K562 (cell line): ENCODE measurements around the gene KRTAP9-7.
"Not testable (repeated sequence)": the region's sequence is repeated elsewhere in the genome, so short reads cannot be mapped to it uniquely, and the experiment has no call there.

Experiments
- CAMTA2 ChIP-seq: fragments of 250-450 bp; sonication (Bioruptor Pico); conservative IDR thresholded peaks from 2 replicates; pipeline ENCODE4 v1.5.1; 2022
- CBX8 ChIP-seq: fragments of 200-600 bp; sonication (generic); IDR thresholded peaks from 2 replicates; pipeline ENCODE4 v1.6.1; 2012; ENCODE audit warnings: borderline replicate concordance, mixed run types, low read depth, mild to moderate bottlenecking, moderate library complexity, mixed read lengths, low read length, control low read depth, inconsistent platforms; ENCODE audit not compliant: poor library complexity, severe bottlenecking; ENCODE audit errors: extremely low read depth
- PATZ1 ChIP-seq: fragments of 250-450 bp; sonication (Bioruptor Pico); IDR thresholded peaks from 2 replicates; pipeline ENCODE4 v1.5.0; 2020; ENCODE audit warnings: mild to moderate bottlenecking, borderline replicate concordance
- SP2 ChIP-seq: IDR thresholded peaks from 2 replicates; pipeline ENCODE4 v1.6.1; 2011; ENCODE audit warnings: mild to moderate bottlenecking, low read depth, low read length, moderate library complexity; ENCODE audit not compliant: poor library complexity, severe bottlenecking; ENCODE audit errors: extremely low read depth
- TAF1 ChIP-seq: IDR thresholded peaks from 2 replicates; pipeline ENCODE4 v1.6.1; 2011; ENCODE audit warnings: mild to moderate bottlenecking, low read length, moderate library complexity; ENCODE audit not compliant: insufficient read depth, control insufficient read depth, severe bottlenecking; ENCODE audit errors: extremely low read depth
- ZNF143 ChIP-seq: sonication (generic); formaldehyde crosslinking; IDR thresholded peaks from 2 replicates; pipeline ENCODE4 v1.9.0; 2022; ENCODE audit warnings: mild to moderate bottlenecking, missing genetic modification reagents

GRCh38 chr17:41255381-41256290 lies 19.9 kb upstream of the KRTAP9-7 start, which contains the start of gene KRTAP9-9:
- not testable (repeated sequence) for TF ChIP-seq SP2; ZNF143 (CRISPR knock-in tag); CBX8; CAMTA2 (CRISPR knock-in tag); PATZ1 (CRISPR knock-in tag); TAF1
